Measurements from ENCODE around the gene IFRD1.

The IFRD1 gene, protein sequence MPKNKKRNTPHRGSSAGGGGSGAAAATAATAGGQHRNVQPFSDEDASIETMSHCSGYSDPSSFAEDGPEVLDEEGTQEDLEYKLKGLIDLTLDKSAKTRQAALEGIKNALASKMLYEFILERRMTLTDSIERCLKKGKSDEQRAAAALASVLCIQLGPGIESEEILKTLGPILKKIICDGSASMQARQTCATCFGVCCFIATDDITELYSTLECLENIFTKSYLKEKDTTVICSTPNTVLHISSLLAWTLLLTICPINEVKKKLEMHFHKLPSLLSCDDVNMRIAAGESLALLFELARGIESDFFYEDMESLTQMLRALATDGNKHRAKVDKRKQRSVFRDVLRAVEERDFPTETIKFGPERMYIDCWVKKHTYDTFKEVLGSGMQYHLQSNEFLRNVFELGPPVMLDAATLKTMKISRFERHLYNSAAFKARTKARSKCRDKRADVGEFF

DNA sequence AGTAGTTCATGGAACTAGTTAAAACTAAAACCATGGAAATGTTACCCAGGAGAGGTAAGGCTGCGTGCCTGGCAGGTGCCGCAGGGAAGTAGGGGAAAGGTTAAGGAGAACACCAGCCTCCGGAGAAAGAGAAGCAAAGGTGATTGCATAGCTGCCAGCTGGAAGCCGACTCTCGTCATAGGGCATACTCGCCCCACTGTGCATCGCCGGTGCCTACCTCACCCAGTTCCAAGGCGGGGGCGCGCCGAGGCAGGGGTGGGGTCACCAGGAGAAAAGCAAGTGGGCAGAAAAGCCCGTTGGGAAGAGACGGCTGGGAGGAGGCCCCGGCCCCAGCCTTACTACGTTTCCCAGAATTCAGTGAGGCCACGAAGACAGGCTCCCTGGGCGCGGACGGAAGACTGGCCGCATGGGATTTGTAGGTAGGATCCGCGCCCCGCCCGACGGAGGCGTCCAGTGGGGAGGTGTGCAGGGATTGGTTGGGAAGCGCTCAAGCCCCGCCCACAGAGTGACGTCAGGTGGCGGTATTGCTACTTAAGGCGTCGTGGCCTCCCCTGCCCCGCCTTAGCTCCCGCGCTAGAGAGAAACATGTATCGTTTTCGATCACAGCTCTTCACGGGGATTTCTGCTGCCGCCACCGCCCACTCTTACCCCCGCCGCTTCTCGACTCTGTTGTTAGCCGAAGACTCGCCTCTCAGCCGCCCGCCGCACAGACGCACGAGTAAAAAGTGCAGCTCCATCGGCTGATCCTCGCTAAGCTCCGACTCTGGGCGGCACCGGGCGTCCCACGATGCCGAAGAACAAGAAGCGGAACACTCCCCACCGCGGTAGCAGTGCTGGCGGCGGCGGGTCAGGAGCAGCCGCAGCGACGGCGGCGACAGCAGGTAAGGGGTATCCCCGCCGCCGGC, at the start of gene IFRD1:
Gene IFRD1 (plus strand): TSS at position 559 of the 905 bp plus-strand sequence. CDS start 229 bp downstream, at position 788.
- peak; percentile 99 for DNase-seq (ENCODE audit: low read depth, low spot score)

DNA sequence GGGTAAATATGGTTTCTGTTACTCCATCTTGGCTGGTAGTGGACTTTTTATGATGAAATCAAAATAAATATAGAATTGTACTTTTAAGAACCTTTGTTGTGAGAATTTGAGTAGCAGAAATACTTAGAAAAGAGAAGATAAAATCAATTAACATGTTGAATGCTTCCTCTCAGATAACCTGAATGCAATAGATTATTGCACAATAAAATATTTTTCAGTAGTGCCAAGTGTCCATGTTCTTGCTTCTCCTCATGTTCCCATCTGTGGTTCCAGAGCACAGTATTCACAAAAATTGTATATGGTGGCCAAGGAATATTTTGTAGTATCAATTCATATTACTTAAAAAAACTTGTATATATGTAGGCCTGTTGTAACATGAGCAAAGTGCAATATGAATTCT, 45.9 kb upstream of the IFRD1 start:
- no peak for DNase-seq (ENCODE audit: low read depth, low spot score)

DNA sequence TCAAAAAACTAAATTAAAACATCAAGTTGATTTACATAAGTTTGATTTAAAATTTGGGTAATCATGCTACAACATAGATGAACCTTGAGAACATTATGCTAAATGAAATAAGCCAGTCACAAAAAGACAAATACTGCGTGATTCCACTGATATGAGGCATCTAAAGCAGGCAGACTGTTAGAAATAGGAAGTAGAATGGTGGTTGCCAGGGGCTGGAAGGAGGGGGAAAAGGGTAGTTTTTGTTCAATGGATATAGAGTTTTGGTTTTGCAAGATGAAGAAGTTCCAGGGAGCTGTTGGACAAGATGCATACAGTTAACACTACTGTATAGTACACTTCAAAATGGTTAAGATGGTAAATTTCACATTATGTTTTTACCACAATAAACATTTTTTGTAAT, 45.0 kb upstream of the IFRD1 start:
- DNase-seq (ENCODE audit: low read depth, low spot score): no peak

DNA sequence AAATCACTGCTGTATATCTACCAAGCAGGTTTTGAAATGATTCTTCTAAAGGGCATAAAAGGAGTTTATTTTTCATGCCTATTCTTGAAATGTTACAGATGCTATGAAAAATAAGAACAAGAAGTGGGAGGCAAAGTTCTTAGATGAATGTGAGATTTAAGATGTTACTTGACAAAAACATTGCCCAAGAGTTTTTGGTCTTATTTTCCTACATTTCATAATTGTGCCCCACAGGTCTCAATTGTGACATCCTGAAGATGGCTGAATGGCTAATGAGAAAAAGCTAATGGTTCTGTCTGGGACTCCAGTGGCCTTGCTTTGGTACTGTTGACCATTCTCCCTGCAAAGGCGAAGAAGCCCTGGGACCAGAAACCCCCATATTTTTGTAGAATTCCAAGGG, 43.0 kb upstream of the IFRD1 start:
- DNase-seq (ENCODE audit: low read depth, low spot score): no peak

DNA sequence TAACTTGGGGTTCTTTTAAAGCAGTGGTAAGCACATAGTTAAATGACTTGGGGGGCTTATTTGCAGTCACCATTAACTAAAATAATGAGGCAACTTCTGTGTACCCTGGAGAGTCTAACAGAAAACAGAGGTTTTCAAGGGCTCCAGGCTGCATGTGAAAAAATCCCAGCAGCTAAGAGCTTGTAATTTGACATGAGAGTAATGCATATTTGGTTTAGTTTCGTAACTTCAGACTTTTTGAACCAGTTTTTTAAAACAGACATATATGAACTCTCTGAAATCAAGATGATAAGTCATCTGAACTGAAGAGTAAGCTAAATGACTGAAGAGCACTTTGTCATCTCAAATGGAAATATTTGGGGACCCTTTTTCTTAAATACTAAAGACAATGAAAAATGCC, 40.2 kb upstream of the IFRD1 start:
- no peak for DNase-seq (ENCODE audit: low read depth, low spot score)

DNA sequence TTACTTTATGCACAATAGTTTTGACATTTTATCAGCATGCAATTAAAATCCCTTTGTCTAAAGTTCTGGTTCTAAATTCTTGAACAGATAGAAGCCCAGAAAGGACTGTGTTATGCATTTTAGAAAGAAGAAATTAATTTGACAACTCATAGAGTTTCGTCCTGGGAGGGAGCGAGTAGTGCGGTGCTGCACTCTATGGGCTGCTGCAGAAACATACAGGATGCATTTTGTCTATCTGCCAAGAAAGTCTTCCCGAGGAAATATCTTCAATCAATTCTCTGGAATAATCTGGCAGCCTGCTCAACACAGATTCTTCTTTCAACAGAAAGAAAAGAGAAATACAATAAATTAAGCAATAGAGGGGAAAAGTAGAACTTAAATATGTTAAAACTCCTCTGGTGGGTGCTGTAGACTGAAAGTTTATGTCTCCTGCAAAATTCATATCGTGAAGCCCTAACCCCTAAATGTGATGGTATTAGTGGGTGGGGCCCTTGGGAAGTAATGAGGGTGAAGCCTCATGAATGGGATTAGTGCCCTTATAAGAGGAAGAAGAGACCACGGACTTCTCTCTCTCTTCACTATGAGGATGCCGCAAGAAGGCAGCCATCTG, 39.0 kb upstream of the IFRD1 start:
- no peak for DNase-seq (ENCODE audit: low read depth, low spot score)

DNA sequence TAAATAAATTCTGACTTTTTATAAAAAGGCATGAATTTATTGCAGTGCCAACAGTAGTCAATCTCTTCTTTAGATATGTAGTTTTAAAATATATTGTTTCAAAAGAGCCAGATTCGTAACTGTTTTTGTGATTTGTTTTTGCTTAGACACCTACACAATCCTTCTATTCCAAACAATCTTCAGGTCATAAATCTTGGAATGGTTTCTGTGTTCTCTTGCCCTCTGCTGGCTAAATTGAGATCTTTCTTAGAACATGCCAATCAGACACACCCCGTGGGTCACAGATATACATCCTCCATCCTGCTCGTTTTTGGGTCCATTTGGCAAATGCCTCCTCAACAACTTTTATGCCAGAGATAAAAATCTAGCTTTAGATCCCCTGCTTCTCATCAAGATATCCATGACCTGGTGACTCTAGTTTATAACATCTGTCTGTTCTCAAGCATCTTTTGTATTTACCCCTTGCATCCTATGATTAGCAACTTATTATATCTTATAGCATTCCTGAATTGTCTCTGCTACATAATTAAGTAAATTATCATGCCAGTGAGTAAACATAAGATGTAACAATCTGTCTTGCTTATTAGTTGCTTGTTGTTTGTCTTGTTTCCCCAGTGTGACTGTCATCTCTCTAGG, 35.3 kb upstream of the IFRD1 start:
- DNase-seq (ENCODE audit: low read depth, low spot score): no peak

DNA sequence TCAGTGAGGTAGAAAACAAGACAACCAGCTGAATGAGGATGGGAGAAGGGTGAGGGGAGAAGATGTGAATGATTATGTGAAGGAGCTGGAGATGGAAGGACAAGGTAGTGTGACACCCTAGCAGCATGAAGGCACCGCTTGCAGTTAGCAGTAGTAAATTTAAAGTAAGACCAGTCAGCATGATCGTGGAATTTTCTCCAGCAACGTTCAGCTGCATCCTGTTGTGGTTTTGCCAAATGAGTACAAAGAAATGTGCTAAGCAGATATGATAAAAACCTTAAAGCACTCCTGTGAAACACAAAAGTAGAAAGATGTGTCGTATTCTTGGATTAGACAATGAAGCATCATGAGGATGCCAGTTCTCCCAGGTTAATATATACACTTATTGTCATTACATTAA, 34.1 kb upstream of the IFRD1 start:
- DNase-seq (ENCODE audit: low read depth, low spot score): no peak

DNA sequence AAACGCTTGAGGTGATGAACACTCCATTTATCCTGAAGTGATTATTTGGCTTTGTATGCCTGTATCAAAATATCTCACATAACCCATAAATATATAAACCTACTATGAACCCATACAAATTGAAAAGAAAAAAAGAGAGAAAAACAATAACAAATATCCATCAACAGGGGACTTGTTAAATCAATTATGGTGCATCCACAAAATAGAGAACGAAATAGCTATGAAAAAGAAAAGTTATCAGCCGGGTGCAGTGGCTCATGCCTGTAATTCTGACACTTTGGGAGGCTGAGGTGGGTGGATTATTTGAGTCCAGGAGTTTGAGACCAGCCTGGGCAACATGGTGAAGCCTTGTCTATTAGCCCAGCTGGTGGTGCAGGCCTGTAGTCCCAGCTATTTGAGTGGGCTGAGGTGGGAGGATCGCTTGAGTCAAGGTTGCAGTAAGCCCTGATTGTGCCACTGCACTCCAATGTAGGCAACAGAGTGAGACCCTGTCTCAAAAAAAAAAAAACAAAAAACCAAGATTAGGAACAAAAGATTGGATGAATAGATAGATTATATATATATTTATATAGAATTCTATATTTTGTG, 30.6 kb upstream of the IFRD1 start:
- DNase-seq (ENCODE audit: low read depth, low spot score): no peak

DNA sequence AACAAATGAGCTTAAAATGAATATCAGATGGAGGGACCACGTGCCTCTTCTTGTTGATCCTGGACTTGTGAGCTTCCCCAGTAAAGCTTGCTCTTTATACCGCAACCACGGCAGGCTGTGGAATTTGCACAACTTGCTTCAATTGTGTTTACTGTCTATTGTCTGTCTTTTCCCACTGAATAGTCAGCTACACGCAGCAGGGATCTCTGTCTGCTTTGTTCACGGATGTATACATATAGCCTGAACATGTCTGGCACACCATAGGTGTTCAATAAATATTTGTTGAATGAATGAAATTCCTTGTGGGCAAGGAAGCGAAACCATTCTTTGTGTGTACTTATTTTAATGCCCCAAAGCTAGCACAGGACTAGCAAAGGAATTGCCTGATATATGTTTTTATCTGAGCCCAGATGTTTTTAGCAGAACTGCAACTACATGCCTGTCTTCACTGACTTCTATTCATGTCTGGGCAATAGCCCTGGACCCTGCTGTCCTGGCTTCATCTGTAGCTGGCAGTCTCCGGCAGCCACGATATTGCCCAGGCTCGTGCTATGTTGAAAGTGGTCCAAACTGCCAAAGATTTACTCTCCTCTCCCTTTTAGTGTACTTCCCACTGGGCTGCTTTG, 29.9 kb upstream of the IFRD1 start:
- no peak for DNase-seq (ENCODE audit: low read depth, low spot score)

DNA sequence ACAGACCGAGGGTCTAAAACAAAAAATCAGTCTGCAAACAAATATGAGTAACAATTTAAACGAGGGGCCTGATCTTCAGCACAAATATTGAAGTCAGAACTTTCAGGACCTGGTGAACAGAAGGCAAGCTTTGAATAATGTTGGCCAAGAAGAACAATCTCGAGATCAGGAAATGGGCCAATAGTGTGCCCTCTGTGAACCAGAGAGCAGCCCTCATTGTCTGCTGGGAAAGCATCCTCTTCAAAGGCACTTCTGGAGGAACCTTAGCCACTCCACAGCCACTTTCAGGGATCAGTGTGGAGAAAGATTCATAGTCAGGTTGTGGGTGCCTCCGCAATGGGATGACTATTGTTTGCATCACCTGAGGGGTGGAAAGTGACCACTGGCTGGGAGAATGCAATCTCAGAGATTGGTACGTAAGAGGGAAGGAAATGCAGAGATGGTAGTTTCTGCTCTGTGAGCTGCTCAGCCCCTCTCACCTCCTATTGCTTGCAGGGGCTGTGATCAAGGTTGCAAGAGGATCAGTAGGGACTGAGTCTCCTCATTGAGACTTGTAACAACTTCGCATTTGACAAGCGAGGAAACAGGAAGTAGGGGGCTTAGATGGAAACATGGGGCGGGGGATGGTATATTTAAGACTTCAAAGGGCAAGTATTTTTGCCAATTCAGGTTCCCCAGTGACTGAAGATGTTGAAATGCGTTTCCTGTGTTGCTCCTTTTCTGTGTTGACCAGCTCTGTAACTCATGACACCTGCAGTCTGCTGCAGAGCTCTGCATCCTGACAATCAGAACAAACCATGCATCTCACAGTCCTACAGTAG, 28.4 kb upstream of the IFRD1 start:
- peak; percentile 28 for DNase-seq (ENCODE audit: low read depth, low spot score)

DNA sequence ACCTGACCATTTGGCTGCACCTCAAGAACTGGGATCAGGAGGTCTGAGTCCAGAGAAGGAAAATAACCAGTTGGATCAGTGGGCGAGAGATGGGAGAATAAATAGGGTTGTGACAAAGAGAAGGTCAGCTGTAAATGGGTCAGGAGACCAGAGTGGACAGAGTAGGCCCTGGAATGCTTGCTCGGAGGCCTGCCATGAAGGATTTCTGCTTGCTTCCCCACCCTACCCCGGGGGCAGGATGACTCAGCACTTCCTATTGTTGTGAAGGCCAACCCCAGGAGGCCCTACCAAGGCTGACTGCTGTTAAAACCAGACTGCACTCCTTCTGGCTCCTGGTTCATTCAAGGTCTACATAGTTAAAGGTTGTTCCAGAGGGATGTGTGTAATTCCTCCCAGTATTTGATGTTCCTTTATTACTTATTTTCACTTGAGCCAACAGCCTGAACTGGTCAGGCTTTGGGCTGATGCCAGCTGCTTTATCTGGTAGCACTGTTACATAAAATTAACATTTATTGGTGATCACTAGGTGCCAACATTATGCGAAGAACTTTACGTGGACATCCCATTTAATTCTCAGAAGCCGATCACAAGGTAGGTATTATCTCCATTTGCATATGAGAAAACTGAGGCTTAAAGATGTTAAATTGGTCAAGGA, 27.3 kb upstream of the IFRD1 start:
- peak; percentile 97 for DNase-seq (ENCODE audit: low read depth, low spot score)

DNA sequence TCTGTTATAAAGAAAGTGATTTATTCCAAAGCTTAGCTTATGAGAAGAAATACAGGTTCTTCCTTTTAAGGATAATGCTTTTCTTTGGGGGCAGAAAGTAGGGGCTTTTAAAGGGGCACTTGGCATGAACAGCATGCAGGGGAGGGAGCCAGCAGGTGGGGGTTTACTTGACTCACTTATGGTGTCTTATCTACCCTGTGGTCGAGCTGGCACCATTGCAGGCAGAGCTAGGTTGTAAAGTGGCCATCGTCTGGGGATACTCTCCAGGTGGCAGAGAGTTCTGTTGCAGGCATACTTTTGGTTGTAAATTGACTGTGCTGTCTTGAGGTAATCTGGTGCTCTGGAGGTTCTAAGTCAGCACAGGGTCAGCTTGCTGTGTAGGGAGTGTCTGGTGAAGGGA, 26.3 kb upstream of the IFRD1 start:
- DNase-seq (ENCODE audit: low read depth, low spot score): no peak

DNA sequence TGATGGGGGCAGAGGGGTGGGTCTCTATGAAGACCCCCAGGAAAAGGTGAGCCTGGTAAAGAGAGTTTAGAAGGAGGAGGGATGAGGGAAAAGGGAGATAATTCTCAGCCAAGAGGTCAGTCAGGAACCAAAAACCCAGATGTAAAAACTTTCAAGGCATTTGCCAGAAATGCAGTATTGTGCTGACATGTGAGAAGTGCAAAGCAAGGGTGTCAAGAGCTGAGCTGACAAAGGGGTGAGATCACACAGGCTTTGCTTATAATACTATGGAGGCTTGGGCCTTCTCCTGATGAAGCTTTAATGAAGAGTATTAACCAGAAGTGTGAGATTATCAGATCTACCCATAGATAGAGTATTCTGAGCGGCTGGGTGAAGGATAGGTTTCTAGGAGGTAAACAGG, 22.3 kb upstream of the IFRD1 start:
- no peak for DNase-seq (ENCODE audit: low read depth, low spot score)

DNA sequence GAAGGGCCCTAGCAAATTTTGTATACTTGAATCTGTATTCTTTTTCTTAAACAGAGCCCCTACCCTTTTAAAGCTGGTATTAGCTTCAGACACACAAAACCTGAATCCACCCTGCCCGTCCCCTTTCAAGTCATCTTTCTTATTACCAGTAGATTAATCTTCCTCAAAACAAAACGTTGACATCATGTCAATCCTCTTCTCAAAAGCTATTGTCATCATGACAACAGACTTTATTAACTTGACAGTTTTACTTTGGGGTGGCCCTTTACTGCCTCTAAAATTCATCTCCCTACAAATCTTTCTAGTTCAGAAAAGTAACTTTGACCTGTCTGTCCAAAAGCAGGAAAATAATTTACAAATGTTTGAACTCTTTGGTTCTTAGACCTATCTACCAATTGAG, 21.5 kb upstream of the IFRD1 start:
- no peak for DNase-seq (ENCODE audit: low read depth, low spot score)

DNA sequence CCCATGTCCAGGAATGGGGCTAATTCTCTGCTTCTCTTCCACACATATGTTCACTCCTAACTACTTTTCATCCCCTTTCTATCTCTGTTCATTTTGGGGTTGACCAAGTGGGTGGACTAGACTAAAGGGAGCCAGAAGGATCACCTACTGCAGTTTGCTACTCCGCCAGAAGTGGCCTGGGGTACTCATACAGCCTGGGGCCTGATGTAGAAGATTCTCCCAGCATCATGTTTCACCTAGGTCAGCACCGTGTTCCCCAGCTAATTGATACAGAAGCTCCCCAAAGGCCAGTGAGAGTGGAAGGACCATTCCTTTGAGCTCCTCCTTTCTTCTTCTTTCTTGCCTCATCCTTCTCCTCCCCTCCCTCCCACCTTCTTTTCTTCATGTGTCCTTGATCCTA, 19.6 kb upstream of the IFRD1 start:
- no peak for DNase-seq (ENCODE audit: low read depth, low spot score)

DNA sequence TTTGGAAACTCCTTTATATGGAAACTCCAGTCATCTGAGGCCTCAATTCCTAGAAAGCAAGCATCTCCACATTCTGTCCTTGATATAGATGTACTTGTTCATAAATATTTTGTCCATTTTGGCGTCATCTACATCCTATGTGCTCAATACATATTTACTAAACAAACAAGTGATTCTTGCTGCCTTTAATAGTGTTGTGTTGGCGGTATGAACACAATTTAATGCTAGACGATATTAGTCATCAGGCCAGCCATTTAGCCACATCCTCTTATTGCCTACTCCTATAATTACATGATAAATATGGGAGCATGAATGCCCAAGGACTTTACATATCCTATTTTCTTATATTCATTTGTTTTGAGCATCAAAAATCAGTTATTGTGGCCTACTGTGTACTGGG, 18.5 kb upstream of the IFRD1 start:
- no peak for DNase-seq (ENCODE audit: low read depth, low spot score)

DNA sequence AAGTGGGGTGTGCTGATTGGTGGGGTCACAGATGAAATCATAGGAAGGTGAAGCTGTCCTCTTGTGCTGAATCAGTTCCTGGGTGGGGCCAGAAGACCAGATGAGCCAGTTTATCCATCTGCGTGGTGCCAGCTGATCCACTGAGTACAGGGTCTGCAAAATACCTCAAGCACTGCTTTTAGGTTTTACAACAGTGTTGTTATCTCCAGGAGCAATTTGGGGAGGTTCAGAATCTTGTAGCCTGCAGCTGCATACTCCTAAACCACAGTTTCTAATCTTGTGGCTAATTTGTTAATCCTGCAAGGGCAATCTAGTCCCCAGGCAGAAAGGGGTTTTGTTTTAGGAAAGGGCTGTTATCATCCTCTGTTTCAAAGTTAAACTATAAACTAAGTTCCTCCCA, 17.0 kb upstream of the IFRD1 start:
- peak; percentile 59 for DNase-seq (ENCODE audit: low read depth, low spot score)

DNA sequence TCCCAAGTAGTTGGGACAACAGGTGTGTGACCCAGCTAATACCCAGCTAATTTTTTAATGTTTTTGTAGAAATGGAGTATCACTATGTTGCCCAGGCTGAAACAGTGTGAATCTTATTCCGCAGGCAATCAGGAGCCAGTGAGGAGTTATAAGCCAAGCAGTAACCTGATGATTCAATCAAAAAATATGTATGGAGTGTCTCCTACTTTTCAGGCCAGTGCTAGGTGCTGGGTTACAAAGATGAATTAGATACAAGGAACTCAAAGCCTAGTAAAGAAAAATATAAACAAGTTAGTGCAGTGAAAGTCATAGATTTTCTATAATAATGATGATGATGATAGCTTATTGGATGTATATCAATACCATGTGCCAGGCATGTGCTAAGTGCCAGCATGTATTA, 13.2 kb upstream of the IFRD1 start:
- no peak for DNase-seq (ENCODE audit: low read depth, low spot score)

DNA sequence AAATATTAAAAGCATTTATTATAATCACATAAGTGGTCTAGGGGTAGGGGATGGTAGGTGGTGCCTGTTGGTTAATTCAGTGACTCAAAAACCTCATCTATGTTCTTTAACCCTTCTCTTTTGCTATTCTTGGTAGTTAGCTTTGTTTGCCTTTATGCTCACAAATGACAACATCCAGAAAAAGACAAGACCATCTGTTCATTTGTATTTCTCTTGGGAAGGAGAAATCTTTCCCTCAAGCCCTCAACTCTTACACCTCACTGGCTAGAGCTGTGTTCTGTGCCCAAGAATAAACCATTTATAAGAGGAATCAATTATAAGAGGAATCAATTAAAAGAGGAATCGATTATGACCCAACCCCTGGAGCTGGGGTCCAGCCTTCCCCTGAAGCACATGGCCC, 10.8 kb upstream of the IFRD1 start:
- no peak for DNase-seq (ENCODE audit: low read depth, low spot score)
